HG03095 (cell line): ENCODE measurements around the gene FARP2.
"Not testable (repeated sequence)": the region's sequence is repeated elsewhere in the genome, so short reads cannot be mapped to it uniquely, and the experiment has no call there.

Experiments used
- ATAC-seq: cut with Tn5 transposase; IDR thresholded peaks from one replicate; pipeline ENCODE4 v1.9.1; 2021; ENCODE audit warnings: moderate library complexity; ENCODE audit not compliant: unreplicated experiment

FARP2 gene

GRCh38 chr2:241499146-241499965 is 143.3 kb downstream of the FARP2 start:
- no peak for ATAC-seq

GRCh38 chr2:241500016-241500415 is 143.9 kb downstream of the FARP2 start:
- no peak for ATAC-seq

- no peak for ATAC-seq
Measured at GRCh38 chr2:241500431-241500975, 144.4 kb downstream of the FARP2 start.

- ATAC-seq = no peak
Measured at GRCh38 chr2:241501099-241501541, 145.0 kb downstream of the FARP2 start.

GRCh38 chr2:241501551-241501950 is 145.5 kb downstream of the FARP2 start:
- ATAC-seq = no peak

DNA sequence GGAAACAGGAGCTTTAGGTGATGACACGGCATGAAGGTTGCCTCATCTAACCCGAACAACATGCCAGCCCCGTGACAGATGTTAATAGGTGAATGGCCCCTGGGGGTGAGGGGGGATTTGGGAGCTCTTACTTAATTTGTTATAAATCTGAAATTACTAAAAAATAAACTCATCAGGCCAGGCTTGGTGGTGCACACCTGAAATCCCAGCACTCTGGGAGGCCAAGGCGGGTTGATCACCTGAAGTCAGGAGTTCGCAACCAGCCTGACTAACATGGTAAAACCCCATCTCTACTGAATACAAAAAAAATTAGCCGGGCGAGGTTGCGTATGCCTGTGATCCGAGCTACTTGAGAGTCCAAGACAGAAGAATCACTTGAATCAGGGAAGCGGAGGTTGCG is 146.2 kb downstream of the FARP2 start:
- no peak for ATAC-seq

DNA sequence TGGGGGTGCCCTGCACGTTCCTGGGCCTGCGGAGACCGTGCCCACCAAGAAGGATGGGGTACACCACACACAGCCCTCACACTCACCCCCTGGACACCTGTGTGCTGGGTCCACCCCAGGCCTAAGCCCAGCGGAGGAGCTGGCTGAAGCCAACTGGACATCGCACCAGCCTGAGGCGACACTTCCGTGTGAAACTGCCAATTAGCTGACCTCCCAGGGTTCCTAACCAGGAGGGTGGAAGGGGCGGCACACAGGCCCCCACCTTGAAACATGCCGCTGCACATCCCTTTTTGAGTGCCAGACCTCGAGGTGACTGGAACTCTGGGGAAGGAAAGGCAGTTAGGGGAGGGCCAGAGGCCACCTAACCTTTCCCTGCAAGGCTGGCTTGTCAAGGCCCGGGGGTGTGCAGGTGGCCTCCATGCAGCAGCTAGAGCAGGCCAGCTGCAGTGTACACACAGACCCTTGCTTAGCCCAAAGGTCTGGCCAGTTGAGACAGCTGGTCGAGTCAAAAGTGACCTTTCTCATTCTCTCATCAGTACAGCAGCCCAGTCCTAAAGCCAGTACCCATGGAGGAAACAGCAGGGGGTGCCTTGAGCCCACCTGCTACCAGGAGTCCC is 147.8 kb downstream of the FARP2 start:
- ATAC-seq = no peak

DNA sequence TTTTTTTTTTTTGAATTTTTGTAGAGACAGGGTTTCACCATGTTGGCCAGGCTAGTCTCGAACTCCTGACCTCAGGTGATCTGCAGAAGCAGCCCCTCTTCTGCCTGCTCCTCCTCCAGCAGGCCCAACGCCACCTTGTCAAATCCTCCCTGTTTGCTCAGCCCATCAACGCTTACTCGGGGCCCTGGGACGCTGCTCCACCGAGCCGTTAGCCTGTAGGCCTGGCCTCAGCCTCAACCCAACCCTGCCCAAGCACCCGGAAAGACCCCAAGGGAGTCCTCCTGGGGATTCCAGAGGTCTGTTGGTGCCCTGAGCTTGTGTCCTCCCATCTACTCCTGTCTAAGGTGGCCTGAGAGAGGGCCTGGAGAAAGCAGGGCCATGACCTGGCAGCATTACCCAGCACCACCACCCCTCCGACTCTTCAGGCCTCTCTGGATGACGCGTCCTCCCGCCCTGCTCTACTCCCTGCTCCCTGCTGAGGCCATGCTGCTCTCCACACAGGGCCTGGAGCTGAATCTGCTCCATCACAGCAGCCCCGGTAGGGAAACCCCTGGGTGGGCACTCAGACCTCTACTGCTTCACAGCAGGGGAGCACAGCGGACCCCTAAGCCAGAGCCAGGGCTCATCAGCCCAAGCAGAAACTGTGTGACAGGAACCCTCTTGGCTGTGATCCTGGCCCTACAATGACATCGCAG is 149.1 kb downstream of the FARP2 start:
- no peak for ATAC-seq

DNA sequence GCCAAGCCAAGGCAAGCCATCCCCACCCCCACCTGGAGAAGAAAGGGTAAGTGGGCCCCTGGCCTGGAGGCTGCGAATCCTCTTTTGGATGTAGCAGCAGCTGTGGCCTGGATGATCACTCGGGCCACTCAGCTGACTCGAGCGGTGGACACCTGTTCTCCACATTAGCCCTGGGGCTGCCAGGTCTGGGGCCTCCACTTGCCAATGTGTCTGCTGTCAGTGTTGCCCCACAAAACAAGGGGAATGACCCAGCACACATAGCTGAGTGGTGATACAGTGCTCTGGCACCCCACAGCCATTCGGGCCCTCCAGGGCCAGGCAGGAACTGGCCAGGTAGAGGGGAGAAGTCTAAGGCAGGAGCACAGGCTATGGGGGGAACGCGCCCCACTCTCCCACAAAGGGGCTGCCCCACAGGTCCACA is 149.7 kb downstream of the FARP2 start:
- no peak for ATAC-seq

GRCh38 chr2:241506317-241506716 is 150.2 kb downstream of the FARP2 start:
- ATAC-seq = not testable (repeated sequence)

DNA sequence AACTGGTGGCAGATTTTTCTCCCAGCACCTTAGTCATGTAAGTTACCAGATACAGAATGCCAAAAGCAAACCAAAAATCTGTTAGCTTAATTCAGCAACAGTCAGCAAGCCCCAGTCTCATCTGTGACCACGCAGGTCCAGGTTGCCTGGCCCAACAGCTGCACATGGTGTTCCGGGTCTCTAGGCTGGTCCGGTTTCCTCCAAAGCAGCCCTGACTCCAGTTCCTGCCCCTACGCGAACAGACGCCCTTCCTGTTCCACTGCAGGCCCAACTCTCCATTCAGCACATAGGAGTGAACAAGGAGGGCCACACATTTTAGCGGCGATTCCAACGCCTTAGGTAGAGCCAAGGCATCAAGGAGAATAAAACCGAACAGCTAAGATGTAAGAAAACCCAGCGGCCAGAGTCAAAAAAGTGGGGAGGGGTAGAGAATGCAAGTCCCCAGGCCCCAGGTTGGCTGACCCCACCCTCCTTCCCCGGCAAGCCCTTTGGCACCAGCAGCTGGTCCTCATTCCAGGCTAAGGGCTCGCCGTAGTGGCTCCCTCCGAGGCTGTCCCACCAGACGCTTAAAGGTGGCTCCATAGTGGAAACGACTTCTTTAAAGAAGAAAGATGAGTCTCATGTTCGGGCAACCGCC is 150.8 kb downstream of the FARP2 start:
- no peak for ATAC-seq

DNA sequence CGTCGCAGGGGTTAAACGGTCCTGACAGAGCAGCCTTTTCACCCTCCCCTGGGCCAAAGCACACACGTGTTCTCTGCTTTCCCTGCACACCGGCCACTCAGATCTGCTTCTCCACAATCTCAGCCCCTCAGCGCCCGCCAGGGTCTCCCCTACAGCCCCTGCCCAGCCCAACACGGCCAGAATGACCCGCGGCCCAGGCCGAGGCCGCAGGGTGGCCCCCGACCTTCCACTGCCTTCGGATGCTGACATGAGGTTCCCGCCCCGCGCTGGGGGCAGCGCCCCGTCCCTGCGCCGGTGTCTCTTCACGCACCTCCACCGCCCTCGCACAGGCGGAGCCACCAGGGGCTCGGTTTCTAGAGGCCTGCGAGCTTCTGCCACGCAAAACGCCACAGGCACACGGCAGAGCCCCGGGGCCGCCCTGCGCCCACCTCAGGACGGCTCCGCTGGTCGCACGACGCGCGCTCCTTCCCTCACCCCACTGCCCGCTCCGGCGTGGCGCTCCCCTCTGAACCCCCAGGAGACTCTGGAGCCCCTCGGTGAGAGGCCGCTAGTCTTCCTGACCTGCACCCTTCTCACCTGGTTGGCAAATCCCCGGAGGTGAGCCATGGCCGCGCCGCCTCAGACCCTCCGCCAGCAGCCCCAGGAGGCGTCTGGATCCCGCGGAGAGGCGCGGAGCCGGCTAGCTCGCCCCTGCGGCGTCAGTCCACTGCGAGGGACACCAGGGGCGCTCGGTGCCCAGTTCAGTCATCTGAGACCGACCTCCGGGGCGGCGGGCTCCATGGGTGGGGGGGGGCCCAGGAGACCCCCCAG is 151.6 kb downstream of the FARP2 start:
- ATAC-seq = peak; percentile 19

GRCh38 chr2:241508240-241509154 is 152.4 kb downstream of the FARP2 start, which contains the start of gene STK25:
Gene STK25, minus strand, starts transcription at chr2:241508584. Its CDS starts 549 bp downstream, at chr2:241508035.
- peak; percentile 94 for ATAC-seq

DNA sequence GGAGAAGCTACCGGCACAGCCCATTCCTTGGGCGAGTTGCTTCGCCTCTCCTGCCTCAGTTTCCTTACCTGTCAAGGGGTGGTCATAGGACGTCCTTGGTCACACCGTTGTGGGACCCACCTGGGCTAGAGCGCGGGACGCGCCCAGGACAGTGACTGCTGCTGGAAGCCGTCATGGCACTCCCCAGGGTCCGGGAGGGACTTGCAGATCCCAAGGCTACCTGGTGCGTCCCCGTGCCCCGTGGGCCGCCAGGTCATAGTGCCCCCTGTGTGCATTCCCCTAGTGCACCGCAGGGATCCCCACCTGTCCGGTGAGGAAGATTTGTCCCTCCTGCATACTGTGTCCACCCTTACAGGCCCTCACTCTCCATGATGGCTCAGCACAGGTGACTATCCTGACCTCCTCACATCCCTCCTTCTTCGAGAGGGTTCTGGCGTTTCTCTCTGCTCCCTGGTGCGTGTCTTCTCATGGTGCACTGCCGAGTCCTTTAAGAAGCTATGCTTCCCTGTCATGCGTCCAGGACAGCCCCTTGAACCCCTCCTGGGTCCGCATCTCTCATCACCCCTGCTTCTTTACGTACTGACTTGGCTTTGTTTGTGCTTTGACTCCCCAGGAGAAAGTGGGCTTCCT is 153.2 kb downstream of the FARP2 start:
- no peak for ATAC-seq

GRCh38 chr2:241511091-241511741 is 155.1 kb downstream of the FARP2 start:
- ATAC-seq = no peak

DNA sequence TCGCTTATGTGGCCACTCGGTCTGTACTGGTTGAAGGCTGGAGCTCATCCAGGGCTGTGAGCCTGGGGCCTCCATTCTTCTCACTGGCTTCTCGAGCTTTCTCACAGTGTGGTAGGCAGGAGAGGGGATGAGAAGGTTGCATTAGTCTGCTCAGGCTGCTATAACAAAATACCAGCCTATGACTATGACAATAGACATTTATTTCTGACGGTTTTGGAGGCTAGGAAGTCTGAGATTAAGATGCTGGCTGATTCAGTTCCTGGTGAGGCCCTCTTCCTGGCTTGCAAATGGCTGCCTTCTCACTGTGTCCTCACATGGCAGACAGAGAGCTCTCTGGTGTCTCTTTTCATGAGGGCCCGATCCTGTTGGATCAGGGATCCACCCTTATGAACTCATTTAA is 158.5 kb downstream of the FARP2 start:
- ATAC-seq = no peak

- ATAC-seq = peak; percentile 68
Measured at GRCh38 chr2:241514986-241515737, 159.1 kb downstream of the FARP2 start.
